Hepatocyte (in vitro differentiated cells): ENCODE measurements around the gene CDK9.

Experiments
- EZH2 ChIP-seq: fragments of 200-600 bp; sonication (generic); IDR thresholded peaks from 2 replicates; pipeline ENCODE4 v1.6.1; 2016; ENCODE audit warnings: antibody characterized with exemption, mild to moderate bottlenecking, borderline replicate concordance
- EZH2phosphoT487 ChIP-seq: fragments of 200-600 bp; sonication (generic); IDR thresholded peaks from one replicate; pipeline ENCODE4 v1.6.1; 2018; ENCODE audit warnings: antibody characterized with exemption, mild to moderate bottlenecking, low read depth, moderate library complexity; ENCODE audit not compliant: unreplicated experiment, severe bottlenecking
- TF ChIP-seq, protein P1 (sequence below): fragments of 200-600 bp; sonication (generic); IDR thresholded peaks from 2 replicates; pipeline ENCODE4 v1.5.1; 2016; ENCODE audit warnings: antibody characterized with exemption, mild to moderate bottlenecking; ENCODE audit not compliant: poor library complexity

DNA sequence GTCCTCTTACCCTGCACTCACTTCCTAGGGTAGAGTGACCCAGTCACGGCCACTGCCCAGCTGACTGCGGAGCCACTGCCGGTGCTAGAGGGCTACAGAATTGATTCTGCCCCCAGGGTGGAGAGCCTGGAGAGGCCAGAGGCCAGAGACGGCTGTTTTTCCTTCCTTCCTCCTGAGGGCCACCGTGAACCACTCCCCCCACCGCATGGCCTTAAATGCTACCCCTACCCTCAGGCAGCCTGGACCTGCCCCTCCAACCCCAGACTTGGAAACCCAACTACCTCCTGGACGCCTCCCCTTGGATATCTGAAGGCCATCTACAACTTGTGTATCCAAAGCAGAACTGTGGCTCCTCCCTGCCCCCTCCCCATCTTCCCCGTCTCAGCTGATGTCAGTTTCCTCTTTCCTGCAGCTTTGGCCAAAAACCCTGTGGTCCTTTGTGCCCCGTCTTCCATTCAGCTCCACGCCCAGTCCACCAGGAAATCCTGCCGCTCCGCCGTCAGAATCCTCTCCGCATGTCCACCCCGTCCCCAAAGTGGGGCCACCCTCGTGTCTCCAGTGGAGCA lies 23.6 kb upstream of the CDK9 start:
- TF ChIP-seq EZH2phosphoT487 (no peak), EZH2 (no peak)
- TF ChIP-seq, protein P1, sequence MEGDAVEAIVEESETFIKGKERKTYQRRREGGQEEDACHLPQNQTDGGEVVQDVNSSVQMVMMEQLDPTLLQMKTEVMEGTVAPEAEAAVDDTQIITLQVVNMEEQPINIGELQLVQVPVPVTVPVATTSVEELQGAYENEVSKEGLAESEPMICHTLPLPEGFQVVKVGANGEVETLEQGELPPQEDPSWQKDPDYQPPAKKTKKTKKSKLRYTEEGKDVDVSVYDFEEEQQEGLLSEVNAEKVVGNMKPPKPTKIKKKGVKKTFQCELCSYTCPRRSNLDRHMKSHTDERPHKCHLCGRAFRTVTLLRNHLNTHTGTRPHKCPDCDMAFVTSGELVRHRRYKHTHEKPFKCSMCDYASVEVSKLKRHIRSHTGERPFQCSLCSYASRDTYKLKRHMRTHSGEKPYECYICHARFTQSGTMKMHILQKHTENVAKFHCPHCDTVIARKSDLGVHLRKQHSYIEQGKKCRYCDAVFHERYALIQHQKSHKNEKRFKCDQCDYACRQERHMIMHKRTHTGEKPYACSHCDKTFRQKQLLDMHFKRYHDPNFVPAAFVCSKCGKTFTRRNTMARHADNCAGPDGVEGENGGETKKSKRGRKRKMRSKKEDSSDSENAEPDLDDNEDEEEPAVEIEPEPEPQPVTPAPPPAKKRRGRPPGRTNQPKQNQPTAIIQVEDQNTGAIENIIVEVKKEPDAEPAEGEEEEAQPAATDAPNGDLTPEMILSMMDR = no peak
